ENCODE data around the gene UEVLD. TPM values are rescaled to one million over a fixed set of nuclear protein-coding genes. Genes with fewer than 3 reads are reported as not detected.
"Not testable (repeated sequence)": the region's sequence is repeated elsewhere in the genome, so short reads cannot be mapped to it uniquely, and the experiment has no call there.

Gene UEVLD
- total RNA-seq, 1 experiment from 2014 or later = 11.0 TPM

- no peak for DNase-seq
Measured at GRCh38 chr11:18608376-18608775, 19.8 kb upstream of the UEVLD start.

GRCh38 chr11:18600915-18601569, 12.5 kb upstream of the UEVLD start:
- no peak for DNase-seq
- Histone ChIP-seq H3K4me3 (ENCODE audit: insufficient read depth, low read depth, low read length) (no peak overlapping the region), H3K27me3 (ENCODE audit: control insufficient read depth, insufficient read depth, low read length) (no peaks in the 10 kb centered on the region), H3K36me3 (replicated peaks; ENCODE audit: control insufficient read depth, insufficient read depth, low read length) (no peaks in the 10 kb centered on the region)

More at GRCh38 chr11:18608376-18608775, 19.8 kb upstream of the UEVLD start:
- H3K27me3 ChIP-seq (ENCODE audit: control insufficient read depth, insufficient read depth, low read length) = no peaks in the 10 kb centered on the region
- H3K4me3 ChIP-seq (ENCODE audit: insufficient read depth, low read depth, low read length) = no peak overlapping the region
- peaks cover 4% of the 10 kb centered on the region for H3K36me3 ChIP-seq (replicated peaks; ENCODE audit: control insufficient read depth, insufficient read depth, low read length)

- peaks cover 1% of the 10 kb centered on the region; the same call in 1 of the 2 replicates for H3K36me3 ChIP-seq (replicated peaks; ENCODE audit: control insufficient read depth, insufficient read depth, low read length)
- no peaks in the 10 kb centered on the region for H3K27me3 ChIP-seq (ENCODE audit: control insufficient read depth, insufficient read depth, low read length)
- DNase-seq = no peak
- no peak within 1 kb of the TSS for H3K4me3 ChIP-seq (ENCODE audit: insufficient read depth, low read depth, low read length)
Measured at GRCh38 chr11:18599739-18600230, 11.3 kb upstream of the UEVLD start, which contains the start of gene MISFA. Gene MISFA, plus strand, starts transcription at chr11:18599789. Its CDS starts 140 bp downstream, at chr11:18599929.

GRCh38 chr11:18594999-18595749, 6.6 kb upstream of the UEVLD start:
- Histone ChIP-seq H3K36me3 (replicated peaks; ENCODE audit: control insufficient read depth, insufficient read depth, low read length) (peaks cover 1% of the 10 kb centered on the region; the same call in 1 of the 2 replicates), H3K4me3 (ENCODE audit: insufficient read depth, low read depth, low read length) (no peak overlapping the region), H3K27me3 (ENCODE audit: control insufficient read depth, insufficient read depth, low read length) (no peaks in the 10 kb centered on the region)
- DNase-seq = no peak

GRCh38 chr11:18594088-18594487, 5.6 kb upstream of the UEVLD start:
- not testable (repeated sequence) for H3K36me3 ChIP-seq (replicated peaks; ENCODE audit: control insufficient read depth, insufficient read depth, low read length); H3K4me3 ChIP-seq (ENCODE audit: insufficient read depth, low read depth, low read length); DNase-seq

GRCh38 chr11:18590571-18590970, 2.0 kb upstream of the UEVLD start:
- no peak for DNase-seq
- H3K4me3 ChIP-seq (ENCODE audit: insufficient read depth, low read depth, low read length) = no peak overlapping the region

More at GRCh38 chr11:18594088-18594487, 5.6 kb upstream of the UEVLD start:
- H3K27me3 ChIP-seq (ENCODE audit: control insufficient read depth, insufficient read depth, low read length) = not testable (repeated sequence)

GRCh38 chr11:18581825-18582224, 6.7 kb downstream of the UEVLD start:
- H3K36me3 ChIP-seq (replicated peaks; ENCODE audit: control insufficient read depth, insufficient read depth, low read length) = peaks cover 1% of the 10 kb centered on the region
- DNase-seq = no peak
- H3K27me3 ChIP-seq (ENCODE audit: control insufficient read depth, insufficient read depth, low read length) = no peaks in the 10 kb centered on the region

More at GRCh38 chr11:18590571-18590970, 2.0 kb upstream of the UEVLD start:
- Histone ChIP-seq H3K27me3 (ENCODE audit: control insufficient read depth, insufficient read depth, low read length) (no peaks in the 10 kb centered on the region), H3K36me3 (replicated peaks; ENCODE audit: control insufficient read depth, insufficient read depth, low read length) (no peaks in the 10 kb centered on the region)

GRCh38 chr11:18580113-18580766, 8.3 kb downstream of the UEVLD start:
- no peak for DNase-seq

More at GRCh38 chr11:18581825-18582224, 6.7 kb downstream of the UEVLD start:
- no peak overlapping the region for H3K4me3 ChIP-seq (ENCODE audit: insufficient read depth, low read depth, low read length)

GRCh38 chr11:18578975-18579598, 9.4 kb downstream of the UEVLD start:
- H3K36me3 ChIP-seq (replicated peaks; ENCODE audit: control insufficient read depth, insufficient read depth, low read length) = peaks cover 1% of the 10 kb centered on the region
- no peak for DNase-seq
- no peak overlapping the region for H3K4me3 ChIP-seq (ENCODE audit: insufficient read depth, low read depth, low read length)
- no peaks in the 10 kb centered on the region for H3K27me3 ChIP-seq (ENCODE audit: control insufficient read depth, insufficient read depth, low read length)

More at GRCh38 chr11:18580113-18580766, 8.3 kb downstream of the UEVLD start:
- Histone ChIP-seq H3K4me3 (ENCODE audit: insufficient read depth, low read depth, low read length) (no peak overlapping the region), H3K27me3 (ENCODE audit: control insufficient read depth, insufficient read depth, low read length) (no peaks in the 10 kb centered on the region), H3K36me3 (replicated peaks; ENCODE audit: control insufficient read depth, insufficient read depth, low read length) (peaks cover 1% of the 10 kb centered on the region)

GRCh38 chr11:18575361-18575760, 13.2 kb downstream of the UEVLD start:
- DNase-seq = no peak
- no peak overlapping the region for H3K4me3 ChIP-seq (ENCODE audit: insufficient read depth, low read depth, low read length)
- no peaks in the 10 kb centered on the region for H3K27me3 ChIP-seq (ENCODE audit: control insufficient read depth, insufficient read depth, low read length)
- peaks cover 1% of the 10 kb centered on the region for H3K36me3 ChIP-seq (replicated peaks; ENCODE audit: control insufficient read depth, insufficient read depth, low read length)

GRCh38 chr11:18567081-18567480, 21.5 kb downstream of the UEVLD start:
- no peak for DNase-seq
- Histone ChIP-seq H3K36me3 (replicated peaks; ENCODE audit: control insufficient read depth, insufficient read depth, low read length) (no peaks in the 10 kb centered on the region; the same call in none of the 2 replicates), H3K27me3 (ENCODE audit: control insufficient read depth, insufficient read depth, low read length) (no peaks in the 10 kb centered on the region), H3K4me3 (ENCODE audit: insufficient read depth, low read depth, low read length) (no peak overlapping the region)

GRCh38 chr11:18566406-18566805, 22.1 kb downstream of the UEVLD start:
- no peaks in the 10 kb centered on the region; the same call in none of the 2 replicates for H3K36me3 ChIP-seq (replicated peaks; ENCODE audit: control insufficient read depth, insufficient read depth, low read length)
- no peaks in the 10 kb centered on the region for H3K27me3 ChIP-seq (ENCODE audit: control insufficient read depth, insufficient read depth, low read length)
- H3K4me3 ChIP-seq (ENCODE audit: insufficient read depth, low read depth, low read length) = no peak overlapping the region
- no peak for DNase-seq

GRCh38 chr11:18564149-18564548, 24.4 kb downstream of the UEVLD start:
- Histone ChIP-seq H3K4me3 (ENCODE audit: insufficient read depth, low read depth, low read length) (no peak overlapping the region), H3K36me3 (replicated peaks; ENCODE audit: control insufficient read depth, insufficient read depth, low read length) (no peaks in the 10 kb centered on the region), H3K27me3 (ENCODE audit: control insufficient read depth, insufficient read depth, low read length) (no peaks in the 10 kb centered on the region)
- DNase-seq = peak; percentile 14

- Histone ChIP-seq H3K36me3 (replicated peaks; ENCODE audit: control insufficient read depth, insufficient read depth, low read length) (no peaks in the 10 kb centered on the region), H3K27me3 (ENCODE audit: control insufficient read depth, insufficient read depth, low read length) (no peaks in the 10 kb centered on the region), H3K4me3 (ENCODE audit: insufficient read depth, low read depth, low read length) (no peak overlapping the region)
- no peak for DNase-seq
Measured at GRCh38 chr11:18563090-18563730, 25.3 kb downstream of the UEVLD start.

Data from H7 (cell line).